ENCODE measurements around the gene SNAP25. TPM values are rescaled to one million over a fixed set of nuclear protein-coding genes. Genes with fewer than 3 reads are reported as not detected.

Gene SNAP25
- 31.3 and 42.7 TPM in 2 replicates for total RNA-seq (2014; rRNA removed; shearing (Covaris generic))

DNA sequence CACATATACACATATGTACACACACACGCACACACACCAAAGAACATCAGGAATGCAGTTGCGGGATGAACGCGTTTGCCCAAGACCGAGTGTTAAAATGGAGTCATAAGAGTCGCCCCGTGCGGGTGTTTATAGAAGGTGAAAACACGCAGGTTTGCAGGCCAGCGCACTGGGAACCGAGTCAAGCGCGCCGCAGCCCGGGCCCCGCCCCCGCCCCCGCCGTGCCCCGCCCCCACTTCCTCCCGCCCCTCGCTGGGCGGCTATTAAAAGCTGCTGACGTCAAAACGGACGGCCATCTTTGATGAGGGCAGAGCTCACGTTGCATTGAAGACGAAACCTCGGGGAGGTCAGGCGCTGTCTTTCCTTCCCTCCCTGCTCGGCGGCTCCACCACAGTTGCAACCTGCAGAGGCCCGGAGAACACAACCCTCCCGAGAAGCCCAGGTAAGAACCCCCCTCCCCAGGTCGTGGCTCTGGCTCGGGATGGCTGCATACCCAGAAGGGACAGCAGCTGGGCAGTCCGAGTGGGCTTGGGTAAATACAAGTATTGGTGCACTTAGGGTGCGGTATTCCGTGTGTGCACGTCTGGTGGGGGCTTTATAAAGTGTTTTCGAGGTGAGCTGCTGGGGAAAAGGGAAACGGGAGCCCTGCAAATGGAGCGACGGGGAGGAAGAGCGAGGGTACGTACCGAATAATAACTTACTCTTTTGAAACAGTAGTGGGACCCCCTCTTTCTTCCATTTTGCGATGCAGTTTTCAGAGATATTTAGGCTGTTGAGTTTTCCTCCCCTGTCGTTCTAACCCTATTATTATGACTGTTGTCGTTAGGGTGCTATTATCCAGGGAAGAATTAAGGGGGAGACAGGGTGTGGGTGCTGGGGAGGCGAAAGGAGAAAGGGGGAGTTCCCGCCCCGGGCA lies at the start of gene SNAP25:
SNAP25 (plus strand) TSS at position 295 of the 916 bp plus-strand sequence. CDS start 56,662 bp downstream, outside the sequence.
- DNase-seq (ENCODE audit: low read depth), result peak; percentile 97

GRCh38 chr20:10169752-10170151 lies 48.9 kb upstream of the SNAP25 start:
- DNase-seq (ENCODE audit: low read depth), result no peak

DNA sequence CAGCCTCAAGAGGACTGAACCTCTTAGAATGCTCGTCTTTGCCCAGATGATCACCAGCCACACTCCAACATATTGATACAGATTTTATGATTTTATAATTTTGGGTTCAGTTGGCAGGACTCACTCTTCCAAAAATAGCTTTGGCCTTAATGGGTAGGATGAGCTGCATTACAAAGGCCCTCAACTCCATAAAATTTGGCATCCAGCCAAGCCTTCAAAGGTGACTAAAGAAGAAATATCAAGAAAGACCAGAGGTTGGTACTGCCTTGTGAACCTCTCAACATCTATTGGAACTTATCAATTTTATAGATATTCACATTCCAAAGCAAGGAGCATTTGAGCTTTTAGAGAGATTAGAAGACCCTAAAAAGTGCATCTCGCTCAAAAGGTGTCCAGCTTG lies 48.4 kb upstream of the SNAP25 start:
- no peak for DNase-seq (ENCODE audit: low read depth)

DNA sequence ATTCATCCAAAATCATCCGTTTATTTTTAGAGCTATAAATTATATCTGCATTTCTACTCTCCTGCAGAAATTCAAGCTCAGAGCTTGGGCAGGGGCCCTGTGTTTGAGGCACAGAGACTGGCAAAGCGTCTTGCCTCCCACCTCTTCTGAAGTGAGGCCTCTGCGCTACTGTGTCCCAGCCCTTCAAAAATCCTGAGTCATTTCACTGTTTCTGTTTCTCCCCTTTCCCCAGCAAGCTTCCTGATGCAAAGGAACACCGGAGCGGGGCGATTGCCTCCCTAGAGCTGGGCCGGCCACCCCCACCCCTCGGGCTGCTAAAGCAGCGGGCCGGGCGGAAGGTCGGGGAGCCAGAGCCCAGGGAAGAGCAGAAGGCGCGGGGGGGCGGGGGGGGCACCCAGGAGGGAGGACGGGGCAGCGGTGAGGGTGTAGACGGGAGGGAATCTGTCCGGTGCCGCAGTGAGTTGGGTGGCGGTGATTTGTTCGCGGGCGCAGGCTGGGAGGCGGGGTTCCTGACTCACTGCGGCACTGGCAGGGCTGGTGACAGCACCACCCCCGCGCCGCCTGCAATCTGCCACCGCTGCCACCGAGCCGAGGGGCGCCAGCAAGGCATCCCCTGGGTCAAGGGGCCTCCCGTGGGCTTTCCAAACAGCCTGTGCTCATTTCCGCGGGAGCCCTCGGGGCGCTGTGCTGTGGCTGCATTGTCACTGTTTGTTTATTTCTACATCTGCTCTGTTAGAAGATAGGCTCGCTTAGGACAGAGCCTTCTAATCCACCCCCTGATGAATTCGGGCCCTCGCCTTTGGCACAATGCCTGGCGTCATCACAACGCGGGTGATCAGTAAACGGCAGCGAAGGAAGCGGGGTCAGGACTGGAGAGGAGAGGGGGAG lies 46.5 kb upstream of the SNAP25 start:
- peak; percentile 97 for DNase-seq (ENCODE audit: low read depth)

GRCh38 chr20:10172998-10173655 lies 45.5 kb upstream of the SNAP25 start:
- DNase-seq (ENCODE audit: low read depth), result peak; percentile 50

GRCh38 chr20:10174400-10174799 lies 44.2 kb upstream of the SNAP25 start:
- DNase-seq (ENCODE audit: low read depth), result no peak

DNA sequence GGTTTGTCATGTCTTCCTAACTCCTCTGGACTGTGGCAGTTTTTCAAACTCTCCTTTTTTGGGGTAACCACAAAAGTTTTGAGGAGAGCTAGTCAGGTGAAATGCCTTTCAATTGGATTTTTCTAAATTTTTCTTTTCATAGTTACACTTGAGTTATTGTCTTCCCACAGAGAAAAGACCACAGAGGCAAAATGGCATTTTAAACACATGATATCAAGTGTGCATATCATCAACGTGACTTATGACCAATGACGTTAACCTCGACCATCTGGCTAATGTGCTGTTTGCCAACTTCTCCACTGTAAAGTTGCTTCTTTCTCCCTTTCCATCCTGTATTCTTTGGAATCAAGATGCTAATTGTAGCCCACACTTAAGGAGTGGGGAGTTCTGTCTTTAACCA lies 41.3 kb upstream of the SNAP25 start:
- peak; percentile 54 for DNase-seq (ENCODE audit: low read depth)

- no peak for DNase-seq (ENCODE audit: low read depth)
Observed at GRCh38 chr20:10178091-10178490, 40.5 kb upstream of the SNAP25 start.

DNA sequence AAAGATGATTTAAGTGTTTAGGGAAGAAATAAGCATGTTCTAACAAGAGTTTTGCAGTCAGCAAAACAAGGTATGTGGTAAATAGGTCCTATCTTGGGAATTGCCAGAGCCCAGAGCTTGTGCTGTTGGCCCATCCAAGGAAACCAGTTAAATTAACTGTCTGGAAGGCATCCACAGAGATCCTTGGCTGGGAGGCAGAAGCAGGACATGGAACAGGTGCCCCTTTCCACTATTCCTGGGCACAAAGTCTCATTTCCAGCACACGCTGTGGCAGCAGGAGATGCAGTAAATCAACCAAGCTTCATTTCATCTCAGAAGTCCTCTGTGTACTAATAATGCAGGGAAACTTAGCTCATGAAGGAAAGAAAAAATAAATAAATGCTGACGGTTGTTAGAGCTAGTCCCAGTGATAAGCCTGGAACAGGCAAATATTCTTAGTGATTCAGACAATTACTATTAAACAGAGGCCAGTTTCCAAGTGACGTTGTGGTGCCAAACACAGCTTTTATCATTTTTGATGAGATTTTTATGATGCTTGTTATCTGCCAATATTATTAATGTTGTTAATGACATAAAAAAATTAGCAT lies 39.8 kb upstream of the SNAP25 start:
- no peak for DNase-seq (ENCODE audit: low read depth)

GRCh38 chr20:10179574-10180298 lies 38.9 kb upstream of the SNAP25 start:
- DNase-seq (ENCODE audit: low read depth), result peak; percentile 51

- no peak for DNase-seq (ENCODE audit: low read depth)
Observed at GRCh38 chr20:10180651-10181235, 37.9 kb upstream of the SNAP25 start.

- peak; percentile 66 for DNase-seq (ENCODE audit: low read depth)
Observed at GRCh38 chr20:10185741-10186558, 32.7 kb upstream of the SNAP25 start.

DNA sequence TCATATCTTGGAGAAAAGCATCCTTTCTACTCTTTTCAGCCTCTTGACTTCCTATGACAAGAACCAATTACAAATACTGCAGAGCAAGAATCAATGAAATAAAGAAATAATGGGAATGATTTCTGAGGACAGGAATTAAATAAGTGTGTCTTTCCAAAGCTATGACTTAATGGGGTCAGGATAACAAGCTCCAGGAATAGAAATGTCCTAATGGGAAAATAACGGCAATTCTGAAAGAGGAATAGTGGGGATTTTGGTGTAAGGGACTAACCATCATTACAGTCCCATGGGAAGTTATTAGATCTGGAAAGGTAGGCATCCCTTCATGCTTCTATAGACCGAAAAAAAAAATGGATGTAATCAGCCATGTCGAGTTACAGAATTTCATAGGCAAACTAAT lies 28.2 kb upstream of the SNAP25 start:
- no peak for DNase-seq (ENCODE audit: low read depth)

DNA sequence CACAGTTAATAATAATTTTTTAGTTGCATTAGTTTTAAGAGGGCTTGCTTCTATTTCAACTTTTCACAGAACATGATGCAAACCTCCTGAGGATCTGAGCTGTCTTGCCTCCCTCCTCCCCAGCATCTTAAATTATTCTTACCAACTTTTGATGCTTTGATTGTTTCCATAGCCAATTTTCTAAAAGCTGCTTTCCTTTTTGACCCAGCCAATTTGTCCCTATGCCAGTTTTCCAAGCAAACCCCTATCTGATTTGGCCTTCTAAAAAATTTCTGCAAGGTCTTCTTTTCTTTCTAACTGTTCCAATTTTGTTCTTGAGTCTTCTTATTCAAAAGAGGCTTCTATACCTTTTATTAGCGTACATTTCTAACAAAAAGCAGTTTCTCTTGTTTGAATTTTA lies 26.5 kb upstream of the SNAP25 start:
- DNase-seq (ENCODE audit: low read depth), result no peak

- DNase-seq (ENCODE audit: low read depth), result no peak
Observed at GRCh38 chr20:10194166-10194565, 24.5 kb upstream of the SNAP25 start.

DNA sequence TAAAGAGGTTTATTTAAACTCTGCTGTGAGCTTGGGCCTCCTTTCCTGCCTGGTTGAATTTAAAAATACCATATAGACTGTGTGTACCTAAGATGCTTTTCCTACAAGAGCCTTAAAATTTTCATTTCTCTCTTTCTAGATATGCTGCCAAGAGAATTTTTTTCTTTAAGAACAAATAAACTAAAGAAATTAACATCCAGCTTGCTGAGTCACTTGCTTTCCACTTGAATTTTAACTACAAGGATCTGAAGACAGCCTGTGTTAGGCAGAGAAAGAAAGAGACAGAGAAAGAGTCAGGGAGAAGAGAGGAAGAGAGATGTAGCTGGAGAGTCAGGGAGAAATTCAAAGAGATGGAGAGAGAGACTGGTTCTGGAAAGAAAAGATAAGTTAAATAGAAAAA lies 18.3 kb upstream of the SNAP25 start:
- DNase-seq (ENCODE audit: low read depth), result no peak

- peak; percentile 68 for DNase-seq (ENCODE audit: low read depth)
Observed at GRCh38 chr20:10201321-10201870, 17.2 kb upstream of the SNAP25 start.

DNA sequence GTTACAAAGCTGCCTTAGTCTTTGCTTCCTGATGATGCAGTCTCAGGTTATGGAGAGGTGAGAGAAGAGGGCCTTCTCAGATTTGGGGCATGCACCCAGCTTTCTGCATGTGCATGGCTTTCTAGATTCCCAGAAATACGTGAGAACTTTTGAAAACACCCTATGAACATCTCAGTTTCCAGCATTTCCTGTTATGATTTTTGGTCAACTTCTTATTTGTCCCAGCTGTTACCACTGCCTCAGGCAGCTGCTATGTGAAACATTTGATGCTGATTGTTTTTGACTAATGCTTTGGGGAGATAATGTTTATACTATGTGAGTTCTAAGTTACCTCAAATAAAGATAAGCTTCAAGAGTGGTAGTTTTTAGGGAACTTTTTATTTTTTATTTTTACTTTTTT lies 9.5 kb upstream of the SNAP25 start:
- peak; percentile 82 for DNase-seq (ENCODE audit: low read depth)

DNA sequence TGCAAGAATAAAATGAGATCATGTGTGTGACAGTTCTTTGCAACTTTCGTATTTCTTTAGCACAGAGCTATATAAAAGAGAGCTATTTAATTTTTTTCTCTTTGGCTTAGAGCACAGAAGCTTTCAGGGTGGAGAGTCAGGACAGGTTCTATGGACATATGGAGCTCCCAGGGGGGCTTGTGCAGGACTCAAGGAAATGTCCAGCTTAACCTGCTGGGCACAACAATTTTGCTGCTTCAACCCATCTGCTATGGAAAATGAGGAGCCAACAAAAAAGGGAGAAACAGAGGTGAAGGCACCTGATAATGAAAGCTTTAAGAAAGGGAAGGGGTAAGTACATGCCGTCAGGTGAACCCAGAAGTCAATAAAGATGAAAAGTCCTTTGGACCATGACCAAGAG lies 5.1 kb upstream of the SNAP25 start:
- no peak for DNase-seq (ENCODE audit: low read depth)
